ENCODE results near the gene EFCAB12. TPM values are rescaled to one million over a fixed set of nuclear protein-coding genes. Genes with fewer than 3 reads are reported as not detected.

EFCAB12 gene
- total RNA-seq, result under 0.01 TPM in 1 of 2 replicates, not detected in the other

DNA sequence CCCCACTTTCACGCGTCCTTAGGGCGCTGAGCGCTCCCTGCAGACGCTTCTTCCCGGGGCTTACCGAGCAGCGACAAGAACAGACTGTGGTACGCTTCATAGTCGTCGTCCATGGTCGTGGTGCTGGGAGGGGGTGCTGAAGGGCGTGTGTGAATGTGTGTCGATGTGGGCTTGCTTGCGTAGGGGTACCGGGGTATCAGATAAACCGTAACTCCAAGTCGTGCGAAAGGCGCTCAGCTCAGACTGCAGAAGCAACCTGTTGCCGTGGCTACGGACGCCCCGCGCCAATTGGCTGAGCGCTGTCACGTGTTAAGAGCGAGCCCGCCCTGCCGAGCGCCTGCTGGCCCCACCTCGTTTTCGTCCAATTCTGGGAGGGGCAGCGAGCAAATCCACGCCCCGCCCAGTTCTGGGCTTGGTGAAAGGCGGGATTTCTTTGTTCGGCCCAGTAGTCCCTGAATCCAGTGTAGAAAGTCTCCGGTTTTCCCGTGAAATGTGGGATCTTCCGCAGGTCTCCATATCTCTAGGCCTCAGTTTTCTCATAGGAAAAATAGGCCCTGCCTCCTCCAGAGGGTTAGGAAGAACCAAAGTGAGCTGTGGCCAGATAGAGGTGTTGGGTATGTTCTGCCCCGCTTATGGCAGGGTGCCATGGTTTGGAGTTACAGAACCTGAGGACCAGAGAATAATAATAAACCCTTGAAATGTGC, at the start of gene EFCAB12:
Gene EFCAB12 (minus strand): TSS at position 261 of the 704 bp plus-strand sequence. CDS start 148 bp downstream, at position 113.

DNA sequence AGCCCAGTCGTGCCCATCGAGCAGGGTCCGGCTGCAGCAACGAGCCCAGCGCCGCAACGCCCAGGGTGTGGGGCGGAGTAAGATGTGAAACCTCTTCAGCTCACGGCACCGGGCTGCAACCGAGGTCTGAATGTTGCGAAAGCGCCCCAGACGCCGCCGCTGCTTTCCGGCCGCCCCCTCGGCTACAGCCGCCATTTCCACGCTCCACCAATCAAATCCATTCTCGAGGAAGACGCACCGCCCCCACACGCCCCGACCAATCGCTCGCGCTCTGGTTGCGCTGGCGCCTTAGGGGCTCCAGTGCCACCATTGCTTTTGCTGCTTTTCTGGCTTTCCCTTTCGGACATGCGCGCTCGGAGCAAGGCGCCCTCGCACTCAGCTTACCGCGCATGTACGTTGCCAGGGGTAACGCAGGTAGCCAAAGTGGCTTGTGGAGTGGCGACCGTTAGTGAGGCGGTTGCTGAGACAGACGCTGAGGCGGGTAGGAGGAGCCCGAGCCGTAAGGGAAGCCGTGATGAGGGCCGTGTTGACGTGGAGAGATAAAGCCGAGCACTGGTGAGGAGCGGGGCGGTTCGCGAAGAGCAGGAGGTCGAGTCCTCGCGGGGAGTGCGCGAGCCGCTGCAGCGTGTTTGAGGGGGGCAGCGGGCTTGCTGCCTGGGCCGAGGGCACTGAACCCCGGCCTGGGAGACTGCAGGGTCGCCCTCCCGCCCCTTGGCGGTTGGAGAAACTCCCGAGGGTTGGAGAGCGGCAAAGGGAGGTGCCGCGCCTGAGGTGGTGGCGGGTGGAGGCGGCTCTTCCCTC, 11.6 kb upstream of the EFCAB12 start, which contains the start of the genes IFT122 and MBD4:
Gene IFT122 (plus strand): TSS at position 408 of the 801 bp plus-strand sequence. CDS start 107 bp downstream, at position 515.
Gene MBD4 (minus strand): TSS at position 132 of the 801 bp plus-strand sequence. CDS start 115 bp downstream, at position 17.

Other genes with a start within 250 kb of the EFCAB12 start
- 248 and 334 TPM in 2 replicates for gene CNBP, start 244.7 kb downstream of the EFCAB12 start, total RNA-seq
- gene COPG1, start 179.0 kb downstream of the EFCAB12 start, total RNA-seq, result 352 and 362 TPM in 2 replicates
- gene HMCES, start 149.8 kb downstream of the EFCAB12 start, total RNA-seq, result 20.6 and 33.1 TPM in 2 replicates
- 21.2 and 22.1 TPM in 2 replicates for gene MBD4, start 11.3 kb upstream of the EFCAB12 start, total RNA-seq
- 26.0 and 34.0 TPM in 2 replicates for gene IFT122, start 11.6 kb upstream of the EFCAB12 start, total RNA-seq
- not detected in 2 replicates for gene RHO, start 100.0 kb upstream of the EFCAB12 start, total RNA-seq
- gene H1-8, start 114.5 kb upstream of the EFCAB12 start, total RNA-seq, result not detected in 2 replicates
- gene PLXND1, start 178.0 kb upstream of the EFCAB12 start, total RNA-seq, result 56.2 and 66.1 TPM in 2 replicates